ENCODE results near the gene ZFPM1. TPM values are rescaled to one million over a fixed set of nuclear protein-coding genes. Genes with fewer than 3 reads are reported as not detected.

ZFPM1 gene
- total RNA-seq, 1 experiment from 2014 or later = 14.6 TPM

- no peak for DNase-seq (ENCODE audit: low read depth, low spot score)
- ATAC-seq = no peak
- H2AFZ ChIP-seq (ENCODE audit: low read depth, low read length, poor library complexity, severe bottlenecking) = no peak overlapping the region
- no peak overlapping the region for H3K27ac ChIP-seq (ENCODE audit: low read depth, low read length)
- RAD21 ChIA-PET (ENCODE audit: low non-redundant PET in 1 of 2, low total read pairs in 2 of 2, uncharacterized antibody in 2 of 2, unreplicated experiment in 2 of 2) = no interaction called here
- no peaks in the 10 kb centered on the region for H3K9me2 ChIP-seq (ENCODE audit: insufficient read depth)
- H3K36me3 ChIP-seq (ENCODE audit: control insufficient read depth in 1 of 2, insufficient read depth in 2 of 2, low read length in 2 of 2) = no peaks in the 10 kb centered on the region
- H3K27me3 ChIP-seq (ENCODE audit: insufficient read depth, low read length) = no peaks in the 10 kb centered on the region
- no peak for TF ChIP-seq RAD21 (IDR thresholded peaks at IDR 0.05; ENCODE audit: low read depth)
- TF ChIP-seq JUND (IDR thresholded peaks at IDR 0.05) = no peak
- TF ChIP-seq SIN3A (IDR thresholded peaks at IDR 0.05; ENCODE audit: low read depth) = no peak
- TF ChIP-seq SRF (IDR thresholded peaks at IDR 0.05; ENCODE audit: low read depth) = no peak
- TF ChIP-seq MAX (IDR thresholded peaks at IDR 0.05) = no peak
- TF ChIP-seq YY1 (IDR thresholded peaks at IDR 0.05; ENCODE audit: extremely low read depth, insufficient replicate concordance, low read depth, low read length) = no peak
- no peak for TF ChIP-seq EZH2phosphoT487 (IDR thresholded peaks at IDR 0.05; ENCODE audit: borderline replicate concordance)
- TF ChIP-seq ZNF274 (IDR thresholded peaks at IDR 0.05; ENCODE audit: low read depth, low read length) = no peak
- no peak for TF ChIP-seq EZH2 (IDR thresholded peaks at IDR 0.05)
- TF ChIP-seq SP1 (IDR thresholded peaks at IDR 0.05; ENCODE audit: low read depth) = no peak
- no peak for TF ChIP-seq ELF1 (IDR thresholded peaks at IDR 0.05; ENCODE audit: borderline replicate concordance, low read depth)
- no peak for TF ChIP-seq POLR2A (IDR thresholded peaks at IDR 0.05; ENCODE audit: borderline replicate concordance, extremely low read depth, insufficient read depth, insufficient read length)
- no peak for TF ChIP-seq FOSL1 (IDR thresholded peaks at IDR 0.05; ENCODE audit: low read depth)
- TF ChIP-seq ATF3 (IDR thresholded peaks at IDR 0.05) = no peak
- no peak for TF ChIP-seq POLR2AphosphoS5 (IDR thresholded peaks at IDR 0.05; ENCODE audit: low read depth, low read length)
- TF ChIP-seq CBX3 (IDR thresholded peaks at IDR 0.05; ENCODE audit: low read depth) = no peak
- TF ChIP-seq ZFX (IDR thresholded peaks at IDR 0.05) = no peak
- TF ChIP-seq REST (IDR thresholded peaks at IDR 0.05; ENCODE audit: low read depth) = no peak
- TF ChIP-seq EGR1 (IDR thresholded peaks at IDR 0.05; ENCODE audit: low read depth) = no peak
- H3K9ac ChIP-seq (ENCODE audit: low read length) = no peak overlapping the region
- H3K4me1 ChIP-seq (ENCODE audit: control insufficient read depth in 1 of 2, insufficient read depth in 2 of 2, low read length in 2 of 2) = no peaks in the 10 kb centered on the region
- no peak overlapping the region for H3K4me2 ChIP-seq (ENCODE audit: low read length)
- peaks cover 7% of the 10 kb centered on the region; the same call in 1 of the 2 replicates for H3K79me2 ChIP-seq (ENCODE audit: insufficient read depth, low read length)
- H4K20me1 ChIP-seq (ENCODE audit: insufficient read depth) = no peaks in the 10 kb centered on the region
- no TSS peak for BruUV-seq (replicated peaks)
- POLR2A ChIA-PET = no interaction called here
- no peaks in the 10 kb centered on the region for H3K9me3 ChIP-seq (ENCODE audit: control insufficient read depth in 1 of 2, insufficient read depth in 1 of 2, low read depth in 1 of 2, low read length in 2 of 2)
- CTCF ChIA-PET = interaction anchor here (0.6 kb wide), 1 partner anchor 9 kb away, joined by 3 read pairs; no protein-coding TSS in a partner anchor
- intact Hi-C loops (cut with micrococcal nuclease) = no loop called here
- H3K4me3 ChIP-seq (replicated peaks in 1 of 2; ENCODE audit: low read depth in 1 of 2, low read length in 2 of 2) = no peak overlapping the region
Observed at GRCh38 chr16:88477631-88478519, 24.8 kb downstream of the ZFPM1 start.

Measured in HCT116 (cell line).